HG02981 (cell line): ENCODE measurements around the gene DLX2.

Source experiments
- ATAC-seq: cut with Tn5 transposase; IDR thresholded peaks from one replicate; pipeline ENCODE4 v1.9.1; 2021; ENCODE audit warnings: mild to moderate bottlenecking, moderate library complexity; ENCODE audit not compliant: unreplicated experiment

DLX2 gene

DNA sequence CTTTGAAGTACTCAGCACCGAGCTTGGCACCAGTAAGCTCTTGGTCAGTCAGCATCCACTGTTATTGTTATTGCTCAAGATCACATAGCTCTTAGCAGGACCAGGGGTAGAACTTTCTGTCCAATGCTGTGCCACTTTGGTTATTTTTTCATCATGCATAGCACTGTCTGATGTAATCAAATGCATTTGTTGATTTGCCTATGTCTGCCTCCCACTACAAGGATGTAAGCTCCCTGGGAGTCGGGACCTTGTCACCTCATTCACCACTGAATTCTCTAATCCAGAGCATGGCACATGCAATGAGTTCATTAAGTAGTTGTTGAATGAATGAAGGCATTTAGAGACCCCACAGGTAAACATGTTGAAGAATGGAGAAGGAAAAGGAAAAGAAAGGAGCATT, 46.4 kb downstream of the DLX2 start:
- ATAC-seq = no peak

DNA sequence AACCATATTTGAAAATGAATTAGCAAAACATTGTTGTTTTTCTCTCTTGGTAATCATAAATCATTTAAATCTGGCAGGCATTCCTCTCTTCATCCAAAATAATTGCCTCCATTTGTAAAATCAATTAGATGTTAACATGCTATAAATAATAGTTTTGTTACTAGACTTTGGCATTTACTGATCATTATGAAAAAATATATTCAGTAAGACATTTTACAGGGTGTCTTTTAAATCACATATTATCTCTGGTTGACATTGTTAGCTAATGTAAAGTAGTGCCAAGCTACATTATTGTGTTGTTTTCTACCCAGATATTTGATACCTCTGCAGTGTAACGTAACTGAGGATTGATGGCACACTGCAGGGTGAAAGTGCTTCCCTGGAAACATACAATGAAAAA, 49.2 kb downstream of the DLX2 start:
- no peak for ATAC-seq

GRCh38 chr2:172052000-172052983, 50.4 kb downstream of the DLX2 start:
- no peak for ATAC-seq

GRCh38 chr2:172050479-172051125, 52.1 kb downstream of the DLX2 start:
- ATAC-seq = no peak

- ATAC-seq = no peak
These were observed 53.1 kb downstream of the DLX2 start for GRCh38 chr2:172049567-172050120.
